Mesendoderm (in vitro differentiated cells): ENCODE measurements around the gene NDUFB11.

Experiments used
- DNase-seq: peaks from one replicate; pipeline ENCODE4 v3.0.0; 2013
- H2AK5ac ChIP-seq: 2 replicates; pipeline ENCODE4 v1.6.1; 2013; ENCODE audit warnings: low read length, inconsistent platforms
- H2BK120ac ChIP-seq: 2 replicates; pipeline ENCODE4 v1.6.1; 2013; ENCODE audit warnings: low read depth, mild to moderate bottlenecking, low read length, moderate library complexity, mixed read lengths
- H2BK15ac ChIP-seq: replicated peaks from 2 replicates; pipeline ENCODE4 v1.6.1; 2013; ENCODE audit warnings: low read depth, mild to moderate bottlenecking, moderate library complexity
- H2BK5ac ChIP-seq: 2 replicates; pipeline ENCODE4 v1.6.1; 2013; ENCODE audit warnings: low read length, inconsistent platforms
- H3K18ac ChIP-seq: 2 replicates; pipeline ENCODE4 v1.6.1; 2013; ENCODE audit warnings: mild to moderate bottlenecking, low read length, mixed read lengths
- H3K23ac ChIP-seq: one replicate; pipeline ENCODE4 v1.6.1; 2013; ENCODE audit warnings: low read length
- H3K27ac ChIP-seq: 2 replicates; pipeline ENCODE4 v1.5.1; 2013; ENCODE audit warnings: low read depth, mild to moderate bottlenecking, inconsistent platforms, low read length, moderate library complexity
- H3K27me3 ChIP-seq: 2 replicates; pipeline ENCODE4 v1.6.1; 2013; ENCODE audit warnings: low read length, control low read depth, mild to moderate bottlenecking, inconsistent platforms; ENCODE audit not compliant: insufficient read depth, poor library complexity
- H3K36me3 ChIP-seq: 2 replicates; pipeline ENCODE4 v1.6.1; 2013; ENCODE audit warnings: low read length, inconsistent platforms; ENCODE audit not compliant: control insufficient read depth, insufficient read depth
- H3K4ac ChIP-seq: one replicate; pipeline ENCODE4 v1.6.1; 2013; ENCODE audit warnings: low read depth, mild to moderate bottlenecking, low read length, moderate library complexity
- H3K4me1 ChIP-seq: 2 replicates; pipeline ENCODE4 v1.6.1; 2013; ENCODE audit warnings: low read depth, low read length, inconsistent platforms; ENCODE audit not compliant: control insufficient read depth
- H3K4me2 ChIP-seq: 2 replicates; pipeline ENCODE4 v1.6.1; 2013; ENCODE audit warnings: low read length
- H3K4me3 ChIP-seq: 2 replicates; pipeline ENCODE4 v1.5.1; 2013; ENCODE audit warnings: mild to moderate bottlenecking, low read length
- H3K56ac ChIP-seq: one replicate; pipeline ENCODE4 v1.6.1; 2013; ENCODE audit warnings: low read length
- H3K79me1 ChIP-seq: 2 replicates; pipeline ENCODE4 v1.6.1; 2013; ENCODE audit warnings: low read length, inconsistent platforms
- H3K79me2 ChIP-seq: 2 replicates; pipeline ENCODE4 v1.6.1; 2013; ENCODE audit warnings: mild to moderate bottlenecking, low read length; ENCODE audit not compliant: control insufficient read depth, insufficient read depth
- H3K9ac ChIP-seq: 2 replicates; pipeline ENCODE4 v1.6.1; 2013; ENCODE audit warnings: low read length, inconsistent platforms
- H4K5ac ChIP-seq: one replicate; pipeline ENCODE4 v1.6.1; 2013; ENCODE audit warnings: low read length
- H4K8ac ChIP-seq: one replicate; pipeline ENCODE4 v1.6.1; 2013; ENCODE audit warnings: low read depth, mild to moderate bottlenecking, control low read depth, low read length, moderate library complexity
- WGBS: extraction: QIAGEN DNeasy Blood & Tissue Kit; methylation state at CpG from one replicate; pipeline ENCODE4 v1.1.7; 2013; ENCODE audit warnings: low lambda C conversion rate, missing lambda C conversion rate; ENCODE audit not compliant: insufficient coverage; ENCODE audit errors: extremely low coverage; 5-methylcytosine and 5-hydroxymethylcytosine counted together

The NDUFB11 gene

DNA sequence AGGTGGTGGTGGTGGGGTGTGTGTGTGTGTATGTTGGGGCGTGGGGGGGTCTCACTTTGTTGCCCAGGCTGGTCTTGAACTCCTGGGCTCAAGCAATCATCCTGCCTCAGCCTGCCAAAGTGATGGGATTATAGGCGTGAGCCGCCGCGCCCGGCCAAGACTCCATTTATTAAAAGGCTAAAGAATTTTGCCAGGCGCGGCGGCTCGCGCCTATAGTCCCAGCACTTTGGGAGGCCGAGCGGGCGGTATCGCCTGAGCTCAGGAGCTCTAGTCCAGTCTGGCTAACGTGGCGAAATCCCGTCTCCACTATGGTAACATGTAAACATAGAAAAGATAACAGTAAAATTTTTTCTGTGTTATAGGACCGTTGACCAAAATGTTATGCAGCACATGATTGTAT is 45.4 kb upstream of the NDUFB11 start:
- Histone ChIP-seq H3K27me3 (no peaks in the 10 kb centered on the region), H4K8ac (no peak overlapping the region), H3K79me2 (peaks cover 9% of the 10 kb centered on the region), H3K4ac (no peak overlapping the region), H2BK120ac (no peak overlapping the region), H2AK5ac (no peak overlapping the region), H3K4me2 (no peak overlapping the region), H3K9ac (no peak overlapping the region), H3K4me3 (no peak overlapping the region), H4K5ac (no peak overlapping the region), H3K56ac (no peak overlapping the region), H3K18ac (no peak overlapping the region), H2BK15ac (no peak overlapping the region), H3K4me1 (no peaks in the 10 kb centered on the region), H3K27ac (no peak overlapping the region), H3K79me1 (no peaks in the 10 kb centered on the region), H3K23ac (no peak overlapping the region), H3K36me3 (no peaks in the 10 kb centered on the region), H2BK5ac (no peak overlapping the region)
- no peak for DNase-seq
- WGBS: no CpG with 5 or more reads among the region's 19 CpGs

GRCh38 chrX:47187106-47187677 is 42.7 kb upstream of the NDUFB11 start:
- Histone ChIP-seq H2BK15ac (no peak overlapping the region), H3K27ac (no peak overlapping the region), H3K9ac (no peak overlapping the region), H3K4me2 (no peak overlapping the region), H3K4me1 (no peaks in the 10 kb centered on the region), H3K36me3 (no peaks in the 10 kb centered on the region), H3K4ac (no peak overlapping the region), H4K8ac (no peak overlapping the region), H3K23ac (no peak overlapping the region), H2BK120ac (no peak overlapping the region), H2BK5ac (no peak overlapping the region), H3K27me3 (no peaks in the 10 kb centered on the region), H3K18ac (no peak overlapping the region), H3K4me3 (no peak overlapping the region), H3K79me1 (no peaks in the 10 kb centered on the region), H3K56ac (no peak overlapping the region), H4K5ac (no peak overlapping the region), H3K79me2 (no peaks in the 10 kb centered on the region), H2AK5ac (no peak overlapping the region)
- DNase-seq: peak; percentile 47
- WGBS: no CpG with 5 or more reads among the region's 4 CpGs

- no peak overlapping the region for H2AK5ac ChIP-seq
- no peak overlapping the region for H3K27ac ChIP-seq
- H3K4me2 ChIP-seq: no peak overlapping the region
- H3K4ac ChIP-seq: no peak overlapping the region
- no peak overlapping the region for H3K18ac ChIP-seq
- H3K36me3 ChIP-seq: peaks cover 2% of the 10 kb centered on the region
- H3K4me1 ChIP-seq: no peaks in the 10 kb centered on the region
- no peak overlapping the region for H4K8ac ChIP-seq
- no peaks in the 10 kb centered on the region for H3K27me3 ChIP-seq
- no CpG with 5 or more reads among the region's 27 CpGs for WGBS
- no peak overlapping the region for H2BK5ac ChIP-seq
- H4K5ac ChIP-seq: no peak overlapping the region
- no peaks in the 10 kb centered on the region for H3K79me1 ChIP-seq
- H2BK15ac ChIP-seq: no peak overlapping the region
- no peak overlapping the region for H3K23ac ChIP-seq
- no peak overlapping the region for H3K9ac ChIP-seq
- no peak for DNase-seq
- H3K79me2 ChIP-seq: no peaks in the 10 kb centered on the region
- H2BK120ac ChIP-seq: no peak overlapping the region
- no peak overlapping the region for H3K4me3 ChIP-seq
- H3K56ac ChIP-seq: no peak overlapping the region
Measured at GRCh38 chrX:47186096-47186740, 41.7 kb upstream of the NDUFB11 start.

DNA sequence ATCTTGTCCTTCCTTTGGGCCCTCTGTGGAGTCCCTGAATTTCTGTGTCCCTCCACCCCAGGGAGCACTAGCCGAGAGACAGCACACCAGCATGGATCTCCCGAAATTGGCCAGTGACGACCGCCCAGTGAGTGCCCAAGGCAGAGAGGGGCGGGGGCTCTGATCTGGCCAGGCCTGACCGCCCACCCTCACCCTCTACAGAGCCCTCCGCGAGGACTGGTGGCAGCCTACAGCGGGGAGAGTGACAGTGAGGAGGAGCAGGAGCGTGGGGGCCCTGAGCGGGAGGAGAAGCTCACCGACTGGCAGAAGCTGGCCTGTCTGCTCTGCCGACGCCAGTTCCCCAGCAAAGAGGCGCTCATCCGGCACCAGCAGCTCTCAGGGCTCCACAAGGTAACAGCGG is 40.7 kb upstream of the NDUFB11 start:
- H3K9ac ChIP-seq: no peak overlapping the region
- no peak overlapping the region for H3K4ac ChIP-seq
- no peak overlapping the region for H2AK5ac ChIP-seq
- H4K5ac ChIP-seq: no peak overlapping the region
- H3K18ac ChIP-seq: no peak overlapping the region
- peaks cover 2% of the 10 kb centered on the region for H3K36me3 ChIP-seq
- no peak overlapping the region for H2BK120ac ChIP-seq
- H3K27me3 ChIP-seq: no peaks in the 10 kb centered on the region
- H3K56ac ChIP-seq: no peak overlapping the region
- H3K79me2 ChIP-seq: no peaks in the 10 kb centered on the region
- H3K23ac ChIP-seq: no peak overlapping the region
- DNase-seq: no peak
- H3K4me3 ChIP-seq: no peak overlapping the region
- no peak overlapping the region for H2BK15ac ChIP-seq
- no peaks in the 10 kb centered on the region for H3K4me1 ChIP-seq
- H3K27ac ChIP-seq: no peak overlapping the region
- WGBS: no CpG with 5 or more reads among the region's 17 CpGs
- no peak overlapping the region for H3K4me2 ChIP-seq
- H3K79me1 ChIP-seq: no peaks in the 10 kb centered on the region
- H4K8ac ChIP-seq: no peak overlapping the region
- no peak overlapping the region for H2BK5ac ChIP-seq

DNA sequence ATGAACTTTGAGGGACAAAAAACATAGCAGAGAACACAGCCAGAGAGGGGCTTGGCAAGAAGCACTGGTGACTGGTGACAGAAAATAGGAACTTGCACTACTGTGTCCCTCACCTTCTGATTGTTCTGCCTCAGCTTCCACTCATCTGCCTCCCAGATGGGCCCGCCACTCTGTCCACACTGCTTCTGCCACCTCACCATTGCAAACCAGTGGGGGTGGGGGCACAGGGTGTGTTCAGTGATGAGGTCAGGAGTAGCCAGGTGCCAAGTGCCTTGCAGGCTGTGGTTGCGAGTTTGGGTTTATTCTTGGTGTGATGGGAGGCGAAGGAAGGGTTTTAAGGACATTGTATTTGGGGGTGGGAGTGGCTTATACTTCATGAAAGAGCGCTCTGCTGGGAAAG is 40.0 kb upstream of the NDUFB11 start:
- no peak for DNase-seq
- H4K8ac ChIP-seq: no peak overlapping the region
- no peak overlapping the region for H3K56ac ChIP-seq
- H3K79me2 ChIP-seq: no peaks in the 10 kb centered on the region
- no peak overlapping the region for H2BK15ac ChIP-seq
- no peaks in the 10 kb centered on the region for H3K27me3 ChIP-seq
- H4K5ac ChIP-seq: no peak overlapping the region
- H3K4ac ChIP-seq: no peak overlapping the region
- H3K4me2 ChIP-seq: no peak overlapping the region
- H3K23ac ChIP-seq: no peak overlapping the region
- H2AK5ac ChIP-seq: no peak overlapping the region
- no peak overlapping the region for H3K4me3 ChIP-seq
- H3K27ac ChIP-seq: no peak overlapping the region
- no peak overlapping the region for H2BK5ac ChIP-seq
- WGBS: no CpG with 5 or more reads among the region's 4 CpGs
- H2BK120ac ChIP-seq: no peak overlapping the region
- no peak overlapping the region for H3K9ac ChIP-seq
- peaks cover 2% of the 10 kb centered on the region for H3K36me3 ChIP-seq
- no peaks in the 10 kb centered on the region for H3K4me1 ChIP-seq
- H3K18ac ChIP-seq: no peak overlapping the region
- no peaks in the 10 kb centered on the region for H3K79me1 ChIP-seq
